Fibroblast of lung (primary cell): Measurements from ENCODE around the gene TREX2. TPM values are rescaled to one million over a fixed set of nuclear protein-coding genes. Genes with fewer than 3 reads are reported as not detected.

ENCODE experiments used
- DNase-seq, 2 donors: peaks; one replicate each; pipeline versions ENCODE4 v3.0.0 to v3.0.0-alpha.2; 2010; ENCODE audit warnings: low read depth in 2 of 2
- H2AFZ ChIP-seq: 2 replicates; pipeline ENCODE4 v1.5.1; 2012; ENCODE audit warnings: low read length, control low read depth, inconsistent platforms
- H3K27ac ChIP-seq: 2 replicates; pipeline ENCODE4 v1.5.1; 2011; ENCODE audit warnings: low read length, control low read depth; ENCODE audit not compliant: insufficient read depth
- H3K27me3 ChIP-seq: 2 replicates; pipeline ENCODE4 v1.5.1; 2011; ENCODE audit warnings: mild to moderate bottlenecking, low read length; ENCODE audit not compliant: control insufficient read depth, insufficient read depth
- H3K36me3 ChIP-seq: 2 replicates; pipeline ENCODE4 v1.5.1; 2011; ENCODE audit warnings: low read length; ENCODE audit not compliant: control insufficient read depth, insufficient read depth
- H3K4me1 ChIP-seq: 2 replicates; pipeline ENCODE4 v1.5.1; 2011; ENCODE audit warnings: low read length; ENCODE audit not compliant: control insufficient read depth, insufficient read depth; ENCODE audit errors: extremely low read depth
- H3K4me2 ChIP-seq: 2 replicates; pipeline ENCODE4 v1.5.1; 2011; ENCODE audit warnings: low read length, control low read depth; ENCODE audit not compliant: insufficient read depth; ENCODE audit errors: extremely low read depth
- H3K4me3 ChIP-seq, 4 experiments: fragments of 200-600 bp in 1 of 4; sonication (generic) in 1 of 4; replicated peaks in 1 of 4; 2 replicates each; pipeline ENCODE4 v1.5.1; 2011 to 2016; ENCODE audit warnings: low read length in 4 of 4, low read depth in 3 of 4, mild to moderate bottlenecking in 3 of 4, control low read depth in 2 of 4, inconsistent platforms in 1 of 4, mixed read lengths in 1 of 4; ENCODE audit not compliant: insufficient read depth in 1 of 4; ENCODE audit errors: control extremely low read depth in 1 of 4
- H3K79me2 ChIP-seq: 2 replicates; pipeline ENCODE4 v1.5.1; 2012; ENCODE audit warnings: mild to moderate bottlenecking, low read length, inconsistent platforms; ENCODE audit not compliant: control insufficient read depth, insufficient read depth
- H3K9ac ChIP-seq: 2 replicates; pipeline ENCODE4 v1.5.1; 2011; ENCODE audit warnings: mild to moderate bottlenecking, low read length, control low read depth; ENCODE audit not compliant: insufficient read depth
- H3K9me3 ChIP-seq: 2 replicates; pipeline ENCODE4 v1.5.1; 2012; ENCODE audit warnings: low read depth, low read length; ENCODE audit not compliant: control insufficient read depth, insufficient read depth
- H4K20me1 ChIP-seq: 2 replicates; pipeline ENCODE4 v1.5.1; 2011; ENCODE audit warnings: low read length; ENCODE audit not compliant: control insufficient read depth, insufficient read depth; ENCODE audit errors: extremely low read depth
- CTCF ChIP-seq, 2 donors: IDR thresholded peaks in 1 of 2; conservative IDR thresholded peaks in 1 of 2; 1 replicate in 1 of 2; 2 replicates in 1 of 2; pipeline ENCODE4 v1.5.1; 2011 to 2012; ENCODE audit warnings: low read length in 2 of 2, control low read depth in 1 of 2, inconsistent platforms in 1 of 2, low read depth in 1 of 2, mild to moderate bottlenecking in 1 of 2
- EZH2 ChIP-seq: IDR thresholded peaks from 2 replicates; pipeline ENCODE4 v1.5.1; 2012; ENCODE audit warnings: low read length, control low read depth, mild to moderate bottlenecking; ENCODE audit errors: missing control alignments
- polyA plus RNA-seq, 2 donors: library from polyadenylated mRNA; depleted of rRNA in 1 of 2; stranded (reverse) in 1 of 2; unstranded in 1 of 2; fragments of >200 nt; gene quantifications; 2 replicates each; pipeline ENCODE4 v1.2.1, GENCODE V29; 2011 to 2012; ENCODE audit warnings: missing spikeins in 1 of 2
- total RNA-seq: library from RNA; depleted of rRNA; stranded (reverse); fragments of >200 nt; gene quantifications from 2 replicates; pipeline ENCODE4 v1.2.1, GENCODE V29; 2014

Gene TREX2
- total and polyA plus RNA-seq, 2 donors (not counting 1 experiment from before 2014, with no cell fraction given), result 3.1 TPM; not detected in 1

GRCh38 chrX:153481043-153481442, 35.2 kb upstream of the TREX2 start:
- no peak overlapping the region for H3K4me3 ChIP-seq
- no peak for TF ChIP-seq EZH2
- no peak for TF ChIP-seq CTCF (conservative IDR thresholded peaks at IDR 0.05 in 1 of 2, IDR thresholded peaks at IDR 0.05 in 1 of 2; ENCODE audit: low read depth in 1 of 2, low read length in 2 of 2)
- no peak for DNase-seq
- H3K36me3 ChIP-seq, result no peaks in the 10 kb centered on the region
- no peak overlapping the region for H3K27ac ChIP-seq
- H2AFZ ChIP-seq, result no peak overlapping the region
- H3K79me2 ChIP-seq, result no peaks in the 10 kb centered on the region
- H3K9ac ChIP-seq, result no peak overlapping the region
- H4K20me1 ChIP-seq, result no peaks in the 10 kb centered on the region
- H3K4me2 ChIP-seq, result no peak overlapping the region
- no peaks in the 10 kb centered on the region for H3K27me3 ChIP-seq
- H3K9me3 ChIP-seq, result no peaks in the 10 kb centered on the region
- peaks cover 10% of the 10 kb centered on the region for H3K4me1 ChIP-seq

DNA sequence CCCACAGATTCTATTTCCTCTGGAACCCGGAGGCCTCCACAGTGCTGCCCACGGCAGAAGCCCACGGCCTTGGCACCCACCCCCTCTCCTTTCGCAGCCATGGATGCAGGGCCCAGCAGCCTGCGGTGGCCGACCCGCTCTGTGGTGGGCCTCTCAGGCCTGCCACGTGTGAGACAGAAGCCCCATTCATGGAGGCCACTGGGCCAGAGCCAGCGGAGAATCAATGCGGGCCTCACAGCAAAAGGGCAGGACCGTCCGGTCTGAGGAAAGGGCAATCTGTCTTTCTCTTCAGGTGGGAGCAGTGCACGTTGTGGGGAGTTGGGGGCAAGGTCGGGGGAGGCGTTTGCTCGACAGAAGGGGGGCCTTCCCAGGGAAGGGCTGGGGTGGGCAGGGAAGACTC, 32.9 kb upstream of the TREX2 start:
- Histone ChIP-seq H4K20me1 (no peaks in the 10 kb centered on the region), H3K9ac (no peak overlapping the region), H3K4me3 (no peak overlapping the region), H3K79me2 (no peaks in the 10 kb centered on the region), H3K4me1 (peaks cover 19% of the 10 kb centered on the region), H2AFZ (no peak overlapping the region), H3K27ac (no peak overlapping the region), H3K36me3 (no peaks in the 10 kb centered on the region), H3K9me3 (no peaks in the 10 kb centered on the region), H3K27me3 (no peaks in the 10 kb centered on the region), H3K4me2 (no peak overlapping the region)
- DNase-seq, result no peak
- no peak for TF ChIP-seq EZH2
- TF ChIP-seq CTCF (conservative IDR thresholded peaks at IDR 0.05 in 1 of 2, IDR thresholded peaks at IDR 0.05 in 1 of 2; ENCODE audit: low read depth in 1 of 2, low read length in 2 of 2), result no peak

GRCh38 chrX:153477901-153478300, 32.0 kb upstream of the TREX2 start:
- Histone ChIP-seq H3K27ac (no peak overlapping the region), H3K36me3 (no peaks in the 10 kb centered on the region), H3K4me1 (peaks cover 19% of the 10 kb centered on the region), H3K9me3 (no peaks in the 10 kb centered on the region), H2AFZ (no peak overlapping the region), H3K9ac (no peak overlapping the region), H4K20me1 (no peaks in the 10 kb centered on the region), H3K79me2 (no peaks in the 10 kb centered on the region), H3K4me2 (no peak overlapping the region), H3K4me3 (no peak overlapping the region), H3K27me3 (no peaks in the 10 kb centered on the region)
- DNase-seq, result peak; percentile 23 to 72
- TF ChIP-seq EZH2, result no peak
- TF ChIP-seq CTCF (conservative IDR thresholded peaks at IDR 0.05 in 1 of 2, IDR thresholded peaks at IDR 0.05 in 1 of 2; ENCODE audit: low read depth in 1 of 2, low read length in 2 of 2), result no peak
